ENCODE measurements around the gene LPAR5. TPM values are rescaled to one million over a fixed set of nuclear protein-coding genes. Genes with fewer than 3 reads are reported as not detected.

LPAR5 gene
- 0.41 to 0.57 TPM (median 0.48 TPM) in 3 replicates for total RNA-seq
- long read RNA-seq, partial matches to known transcripts = 0 of 3 reads
- long read RNA-seq, other reads (novel, unspliced or antisense) = 0 of 3 reads

DNA sequence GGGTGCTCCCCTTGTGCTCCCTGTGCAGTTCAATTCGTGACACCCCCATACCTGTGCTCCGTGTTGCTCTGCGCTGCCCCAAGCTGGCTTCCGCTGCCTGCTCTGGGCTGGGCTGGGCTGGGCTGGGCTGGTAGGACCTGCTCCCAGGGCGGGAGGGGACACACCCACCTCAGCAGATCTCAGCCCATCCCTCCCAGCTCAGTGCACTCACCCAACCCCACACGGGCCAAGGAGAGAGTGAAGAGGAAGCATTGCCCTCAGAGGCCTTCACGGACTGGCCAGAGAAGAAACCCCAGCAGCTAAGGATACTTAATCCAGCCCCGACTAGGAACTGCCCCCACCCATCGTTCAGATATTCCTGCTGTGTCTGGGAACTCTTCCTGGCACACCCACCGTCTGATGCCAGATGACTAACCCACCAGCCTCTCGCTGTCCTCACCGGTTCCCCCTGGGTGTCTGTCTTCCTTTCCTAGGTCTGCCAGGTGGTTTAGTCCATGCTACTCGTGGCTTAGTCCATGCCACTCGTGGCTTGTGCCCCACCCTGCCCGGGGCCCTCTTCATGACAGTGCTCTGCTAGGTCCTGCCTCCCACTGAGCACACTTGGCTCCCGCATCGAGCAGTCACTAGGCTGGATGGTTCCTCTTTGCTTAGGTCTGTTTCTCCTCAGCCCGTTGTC is at the start of gene LPAR5:
Gene LPAR5, minus strand, starts transcription at position 104 of the 676 bp plus-strand sequence. CDS start 14,711 bp downstream, outside the sequence.
- Mint-ChIP-seq H3K9me3 (ENCODE audit: low read depth) (no peaks in the 10 kb centered on the region), H3K27me3 (ENCODE audit: low read depth) (peaks cover 3% of the 10 kb centered on the region), H3K36me3 (ENCODE audit: low read depth) (no peaks in the 10 kb centered on the region), H3K4me1 (ENCODE audit: low read depth) (peaks cover 25% of the 10 kb centered on the region), H3K27ac (ENCODE audit: unreplicated experiment) (peak within 1 kb of the TSS; percentile 77), H3K4me3 (ENCODE audit: unreplicated experiment) (peak within 1 kb of the TSS; percentile 26)
- TF ChIP-seq CTCF (IDR thresholded peaks at IDR 0.05) = no peak
- no peak for DNase-seq (ENCODE audit: low spot score)

DNA sequence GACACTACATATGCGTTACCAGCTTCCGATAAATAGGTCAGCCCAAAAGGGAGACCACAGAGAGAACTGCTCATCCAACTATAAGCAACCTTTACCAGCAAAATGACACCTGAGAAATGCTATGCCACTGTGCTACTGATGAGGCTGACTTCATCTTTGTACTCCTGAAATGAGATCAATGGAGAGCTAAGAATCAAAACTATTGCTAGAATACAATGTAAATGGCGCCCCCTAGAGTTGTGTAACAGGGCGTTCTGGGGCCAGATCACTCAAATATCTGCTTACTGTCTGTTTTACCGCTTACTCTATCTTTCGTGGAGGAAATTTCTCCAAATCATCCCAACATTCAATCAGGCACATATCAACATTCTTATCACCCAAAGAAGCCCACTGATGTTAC is 48.9 kb upstream of the LPAR5 start:
- Mint-ChIP-seq H3K9me3 (ENCODE audit: low read depth) (no peaks in the 10 kb centered on the region), H3K27me3 (ENCODE audit: low read depth) (no peaks in the 10 kb centered on the region), H3K4me1 (ENCODE audit: low read depth) (peaks cover 41% of the 10 kb centered on the region), H3K36me3 (ENCODE audit: low read depth) (no peaks in the 10 kb centered on the region), H3K4me3 (ENCODE audit: unreplicated experiment) (no peak overlapping the region), H3K27ac (ENCODE audit: unreplicated experiment) (peak overlapping the region; percentile 18)
- DNase-seq (ENCODE audit: low spot score) = no peak
- peak; percentile 77 for TF ChIP-seq CTCF (IDR thresholded peaks at IDR 0.05)

- no peaks in the 10 kb centered on the region for H3K27me3 Mint-ChIP-seq (ENCODE audit: low read depth)
- no peak for TF ChIP-seq CTCF (IDR thresholded peaks at IDR 0.05)
- H3K36me3 Mint-ChIP-seq (ENCODE audit: low read depth) = peaks cover 30% of the 10 kb centered on the region
- H3K27ac Mint-ChIP-seq (ENCODE audit: unreplicated experiment) = no peak overlapping the region
- H3K4me3 Mint-ChIP-seq (ENCODE audit: unreplicated experiment) = no peak overlapping the region
- H3K4me1 Mint-ChIP-seq (ENCODE audit: low read depth) = no peaks in the 10 kb centered on the region
- H3K9me3 Mint-ChIP-seq (ENCODE audit: low read depth) = no peaks in the 10 kb centered on the region
- DNase-seq (ENCODE audit: low spot score) = no peak
Measured at GRCh38 chr12:6676962-6677361, 41.2 kb upstream of the LPAR5 start.

DNA sequence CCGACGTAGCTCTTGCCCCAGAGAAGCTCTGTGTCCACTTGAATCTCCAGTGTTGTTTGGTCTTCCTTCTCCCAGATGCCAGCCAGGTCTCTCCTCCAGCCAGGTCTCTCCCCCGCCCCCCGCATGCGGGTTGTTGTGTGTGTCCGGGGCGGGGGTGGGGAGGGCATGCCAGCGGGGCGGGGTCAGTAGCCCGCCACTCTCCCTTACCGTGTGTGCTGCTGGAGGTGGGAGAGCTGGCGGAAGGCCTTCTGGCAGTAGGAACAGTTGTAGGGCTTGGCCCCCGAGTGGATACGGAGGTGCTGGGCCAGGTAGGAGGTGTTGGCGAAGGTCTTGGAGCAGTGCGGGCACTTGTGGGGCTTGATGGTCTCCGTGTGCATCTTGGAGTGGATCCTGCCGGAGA is 36.4 kb upstream of the LPAR5 start:
- peaks cover 53% of the 10 kb centered on the region for H3K36me3 Mint-ChIP-seq (ENCODE audit: low read depth)
- H3K4me1 Mint-ChIP-seq (ENCODE audit: low read depth) = no peaks in the 10 kb centered on the region
- no peak for DNase-seq (ENCODE audit: low spot score)
- H3K9me3 Mint-ChIP-seq (ENCODE audit: low read depth) = no peaks in the 10 kb centered on the region
- H3K27ac Mint-ChIP-seq (ENCODE audit: unreplicated experiment) = no peak overlapping the region
- TF ChIP-seq CTCF (IDR thresholded peaks at IDR 0.05) = no peak
- no peak overlapping the region for H3K4me3 Mint-ChIP-seq (ENCODE audit: unreplicated experiment)
- H3K27me3 Mint-ChIP-seq (ENCODE audit: low read depth) = no peaks in the 10 kb centered on the region

DNA sequence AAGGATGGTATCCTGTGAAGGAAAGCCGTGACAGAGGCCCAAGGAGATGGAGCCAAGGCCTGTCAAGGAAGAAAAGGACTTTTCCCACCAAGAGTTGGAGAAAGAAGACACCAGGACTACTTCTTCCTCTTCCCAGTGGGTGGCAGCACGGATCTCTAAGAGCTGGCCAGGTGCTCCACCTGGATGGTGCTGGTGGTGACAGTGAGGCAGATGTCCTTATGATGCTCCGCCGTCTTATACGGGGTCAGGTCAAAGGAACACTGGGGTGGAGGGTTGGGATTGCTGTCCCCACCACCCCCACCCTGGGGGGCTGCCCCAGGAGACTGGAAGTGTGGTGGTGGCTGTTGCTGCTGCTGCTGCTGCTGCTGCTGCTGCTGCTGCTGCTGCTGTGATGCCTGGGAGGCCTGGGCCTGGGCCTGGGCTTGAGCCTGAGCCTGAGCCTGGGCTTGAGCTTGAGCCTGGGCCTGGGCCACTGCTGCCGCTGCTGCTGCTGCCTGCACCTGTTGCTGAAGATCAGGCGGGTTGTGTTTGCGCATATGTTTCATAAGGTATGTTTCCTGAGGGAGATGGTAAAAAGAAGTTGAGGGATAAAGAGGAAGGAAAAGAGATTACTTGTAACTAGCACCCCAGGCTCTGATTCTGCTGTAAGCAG is 31.9 kb upstream of the LPAR5 start:
- H3K4me1 Mint-ChIP-seq (ENCODE audit: low read depth) = peaks cover 13% of the 10 kb centered on the region
- peaks cover 42% of the 10 kb centered on the region for H3K36me3 Mint-ChIP-seq (ENCODE audit: low read depth)
- no peak overlapping the region for H3K27ac Mint-ChIP-seq (ENCODE audit: unreplicated experiment)
- no peaks in the 10 kb centered on the region for H3K27me3 Mint-ChIP-seq (ENCODE audit: low read depth)
- H3K9me3 Mint-ChIP-seq (ENCODE audit: low read depth) = no peaks in the 10 kb centered on the region
- no peak for DNase-seq (ENCODE audit: low spot score)
- TF ChIP-seq CTCF (IDR thresholded peaks at IDR 0.05) = peak; percentile 44
- H3K4me3 Mint-ChIP-seq (ENCODE audit: unreplicated experiment) = no peak overlapping the region

All from chondrocyte (in vitro differentiated cells).